Raji (cell line): ENCODE measurements around the gene NRIP1.

Source experiments
- POLR2A ChIP-seq: IDR thresholded peaks from 2 replicates; pipeline ENCODE4 v1.6.1; 2011; ENCODE audit warnings: low read depth, low read length, control low read depth; ENCODE audit not compliant: insufficient read depth

Gene NRIP1

DNA sequence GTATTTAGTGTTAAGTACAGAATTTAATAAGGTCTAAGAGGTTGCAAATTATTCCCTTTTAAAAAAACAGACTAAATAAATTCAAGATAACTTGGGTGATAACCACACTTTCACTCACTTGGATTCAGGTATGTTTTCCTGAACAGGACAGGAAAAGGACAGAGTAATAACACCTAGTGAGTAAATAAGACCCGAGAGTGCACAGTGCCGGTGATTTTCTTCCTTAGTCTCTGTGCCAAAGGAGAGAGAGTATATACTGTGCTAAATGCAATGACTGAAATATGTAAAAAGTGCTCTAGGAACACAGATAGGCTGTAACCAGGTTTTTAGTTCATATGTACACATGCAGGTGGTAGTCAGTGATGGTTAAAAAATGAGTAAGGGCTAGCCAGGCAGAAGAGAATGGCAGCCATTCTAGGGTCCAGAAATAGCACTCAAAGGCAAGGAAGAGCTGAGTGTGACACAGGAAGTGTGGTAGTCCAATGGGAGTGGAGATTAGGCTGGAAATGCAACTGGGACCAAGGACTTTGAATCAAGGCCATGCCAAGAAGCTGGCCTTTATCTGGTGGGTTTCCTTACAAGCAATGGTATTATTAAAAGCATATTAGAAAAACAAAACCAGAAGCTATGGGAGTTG lies 58.1 kb downstream of the NRIP1 start:
- TF ChIP-seq POLR2A, result no peak

- TF ChIP-seq POLR2A, result no peak
Observed at GRCh38 chr21:15005391-15005790, 59.4 kb downstream of the NRIP1 start.

DNA sequence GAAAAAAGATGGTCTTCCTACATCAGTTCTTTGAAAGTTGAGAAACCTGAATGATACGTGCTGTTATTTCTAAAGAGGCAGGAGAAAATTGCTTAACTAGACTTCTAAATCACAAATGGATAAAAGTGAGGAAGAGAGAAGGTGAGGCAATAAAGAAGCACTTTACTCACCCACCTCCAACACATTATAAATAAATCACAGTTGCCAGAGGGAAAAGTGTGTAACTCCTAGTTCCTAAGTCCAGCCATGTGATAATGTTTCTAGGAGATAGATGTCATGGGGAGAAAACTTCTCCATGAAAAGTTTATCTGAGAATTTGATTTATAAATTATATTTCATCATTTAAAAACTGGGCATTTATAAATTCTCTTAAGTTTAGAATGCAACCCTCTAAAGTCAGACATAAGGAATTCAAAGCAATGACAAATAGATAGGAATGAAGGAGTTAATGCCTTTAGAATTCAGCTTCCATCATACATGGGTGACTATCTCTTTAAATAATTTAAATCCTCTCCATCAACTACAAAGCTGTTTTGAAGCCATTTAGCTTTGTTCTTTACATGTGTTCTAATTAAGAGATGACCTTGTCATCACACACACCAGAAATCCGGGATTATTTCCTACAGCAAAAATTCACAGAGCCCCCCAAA lies 60.0 kb downstream of the NRIP1 start:
- no peak for TF ChIP-seq POLR2A

DNA sequence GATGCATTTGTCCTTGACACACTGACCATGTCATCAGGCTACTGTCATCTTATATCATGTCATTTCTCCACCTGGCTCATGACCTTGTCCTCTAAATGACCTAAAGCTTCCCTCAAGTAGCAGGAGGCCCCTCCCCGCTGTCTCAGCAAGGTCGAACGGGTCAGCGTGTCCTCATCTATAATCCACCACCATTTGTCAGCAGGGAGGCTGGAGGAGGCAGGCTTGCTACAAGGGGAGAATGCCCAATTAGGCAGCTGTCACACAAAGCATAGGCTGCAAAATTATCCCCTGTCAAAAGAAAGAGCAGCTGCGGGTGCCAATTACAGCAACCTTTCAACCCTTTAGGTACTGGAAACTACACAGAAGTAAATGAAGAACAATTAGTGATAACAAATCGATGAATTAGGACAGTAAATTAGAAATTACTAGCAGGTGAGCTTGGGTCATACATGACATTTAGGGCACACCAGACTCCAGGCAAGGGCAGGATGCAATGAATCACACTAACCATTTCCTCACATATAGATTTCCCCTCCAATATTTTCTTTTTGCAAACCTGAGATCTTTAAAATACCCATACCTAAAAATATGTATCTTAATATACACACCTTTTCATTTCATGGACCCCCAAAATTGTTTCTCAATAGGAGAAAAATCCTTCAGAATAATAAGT lies 61.2 kb downstream of the NRIP1 start:
- no peak for TF ChIP-seq POLR2A

DNA sequence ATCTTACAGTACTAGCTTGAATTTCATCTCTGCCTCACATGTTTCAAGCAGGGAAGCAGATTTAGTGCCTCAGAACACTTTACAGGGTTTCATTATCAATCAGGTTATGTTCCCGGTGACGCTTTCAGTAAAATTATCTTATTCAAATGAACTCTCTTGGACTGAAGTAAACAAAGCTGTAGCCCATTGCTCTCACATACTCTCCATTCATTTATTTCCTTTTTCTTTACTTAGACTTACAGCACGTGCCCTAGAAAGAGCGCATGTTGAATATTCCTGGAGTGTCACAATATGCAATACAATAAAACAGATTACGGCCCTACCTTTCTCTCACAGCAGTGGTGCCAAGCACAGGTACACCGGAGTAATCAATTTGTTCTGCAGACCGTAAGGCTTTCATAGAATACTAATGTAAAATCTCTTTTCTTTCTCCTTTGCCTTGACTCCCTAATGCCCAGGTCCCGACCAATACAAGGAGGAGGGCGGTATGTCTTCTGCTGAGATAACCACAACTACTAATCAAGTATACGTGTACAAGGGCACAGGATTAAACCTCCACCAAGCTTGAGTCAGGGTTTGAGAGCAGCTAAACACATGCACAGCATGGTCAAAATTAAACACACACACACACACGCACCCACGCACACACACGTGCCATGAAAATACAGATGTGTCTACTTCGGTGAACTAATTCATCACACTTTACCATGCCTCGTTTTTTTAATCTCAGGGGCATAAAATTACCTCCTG lies 62.8 kb downstream of the NRIP1 start:
- TF ChIP-seq POLR2A, result no peak

DNA sequence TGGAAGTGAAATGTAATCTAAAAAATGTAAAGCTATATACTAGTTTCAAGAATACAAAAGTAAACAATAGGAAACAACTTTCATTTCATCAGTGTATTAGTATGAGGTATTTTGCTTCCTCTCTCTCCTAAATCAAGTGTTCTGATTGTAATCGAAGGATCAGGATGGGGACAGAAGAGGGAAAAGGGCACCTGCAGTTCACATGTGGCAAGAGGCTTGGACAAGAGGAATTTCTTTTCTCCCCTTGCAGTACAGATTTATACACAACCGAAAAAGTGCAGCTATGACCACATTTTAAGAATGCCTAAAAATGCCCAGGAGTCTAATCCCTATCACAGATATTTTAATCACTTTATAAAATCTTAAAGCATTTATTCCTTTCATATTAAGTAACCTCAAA lies 63.7 kb downstream of the NRIP1 start:
- no peak for TF ChIP-seq POLR2A

DNA sequence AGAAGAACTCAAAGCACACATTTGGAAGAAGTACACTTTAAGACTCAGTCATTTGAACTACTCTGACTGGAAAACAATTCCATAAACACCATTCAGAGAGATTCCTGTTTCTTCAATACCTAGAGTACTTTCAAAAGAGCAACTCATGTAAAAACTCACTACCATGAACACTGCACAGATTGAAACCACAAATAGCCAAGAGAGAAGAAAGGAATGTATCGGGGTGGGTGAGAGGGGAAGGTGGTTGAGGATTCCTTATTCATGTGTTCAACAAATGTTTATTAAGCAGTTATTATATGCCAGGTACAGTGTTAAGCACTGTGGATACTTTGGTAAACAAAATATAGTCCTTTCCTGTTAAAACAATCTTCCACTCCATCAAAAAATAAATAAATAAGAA lies 64.7 kb downstream of the NRIP1 start:
- no peak for TF ChIP-seq POLR2A

DNA sequence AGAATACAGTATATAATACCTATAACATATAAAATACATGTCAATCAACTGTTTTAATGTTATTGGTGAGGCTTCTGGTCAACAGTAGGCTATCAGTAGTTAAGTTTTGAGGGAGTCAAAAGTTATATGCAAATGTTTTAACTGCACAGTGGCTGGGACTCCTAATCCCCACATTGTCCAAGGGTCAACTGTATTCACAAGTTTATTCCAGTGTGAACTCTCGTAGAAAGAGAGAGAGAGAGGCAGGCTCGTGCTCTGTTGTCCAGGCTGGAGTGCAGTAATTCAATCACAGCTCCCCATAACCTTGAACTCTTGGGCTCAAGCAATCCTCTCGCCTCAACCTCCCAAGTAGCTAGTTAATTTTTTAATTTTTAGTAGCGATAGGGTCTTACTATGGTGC lies 66.0 kb downstream of the NRIP1 start:
- no peak for TF ChIP-seq POLR2A

GRCh38 chr21:14998336-14998735 lies 66.5 kb downstream of the NRIP1 start:
- TF ChIP-seq POLR2A, result no peak

GRCh38 chr21:14995695-14996490 lies 68.9 kb downstream of the NRIP1 start:
- no peak for TF ChIP-seq POLR2A

- TF ChIP-seq POLR2A, result no peak
Observed at GRCh38 chr21:14995226-14995625, 69.6 kb downstream of the NRIP1 start.

GRCh38 chr21:14993115-14993514 lies 71.7 kb downstream of the NRIP1 start:
- TF ChIP-seq POLR2A, result no peak

DNA sequence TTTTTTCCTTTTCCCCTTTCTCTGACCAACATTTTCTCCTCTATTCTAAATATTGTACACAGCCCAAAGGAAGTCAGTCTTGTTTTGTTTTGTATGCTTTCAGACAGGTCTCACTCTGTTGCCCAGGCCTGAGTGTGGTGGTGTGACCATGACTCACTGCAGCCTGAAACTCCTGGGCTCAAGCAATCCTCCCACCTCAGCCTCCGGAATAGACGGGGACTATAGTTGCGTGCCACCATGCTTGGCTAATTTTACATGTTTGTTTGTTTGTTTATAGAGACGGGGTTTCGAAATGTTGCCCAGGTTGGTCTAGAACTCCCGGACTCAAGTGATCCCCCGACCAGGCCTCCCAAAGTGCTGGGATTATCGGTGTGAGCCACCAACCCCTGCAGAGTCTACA lies 72.8 kb downstream of the NRIP1 start:
- TF ChIP-seq POLR2A, result no peak

DNA sequence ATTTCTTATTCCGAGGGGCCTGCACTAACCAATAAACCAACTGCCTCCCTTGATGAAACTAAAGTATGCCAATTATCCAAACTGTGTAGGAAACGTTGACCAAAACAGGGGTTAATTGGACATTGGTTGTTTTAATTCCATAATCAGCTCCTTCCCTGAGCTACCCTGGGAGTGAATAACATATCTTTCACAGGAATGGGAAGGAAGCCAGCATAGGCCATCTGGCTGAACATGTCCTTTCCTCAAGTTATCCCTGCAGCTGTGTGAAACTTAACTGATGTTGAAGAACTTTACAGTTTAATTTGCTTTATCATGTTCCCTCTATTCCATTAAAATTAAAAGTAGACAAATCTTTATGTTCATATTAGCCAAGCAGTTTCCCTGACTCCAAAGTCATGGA lies 75.4 kb downstream of the NRIP1 start:
- no peak for TF ChIP-seq POLR2A

- no peak for TF ChIP-seq POLR2A
Observed at GRCh38 chr21:14988760-14989159, 76.0 kb downstream of the NRIP1 start.
